Measurements from ENCODE around the gene HNRNPH3. TPM values are rescaled to one million over a fixed set of nuclear protein-coding genes. Genes with fewer than 3 reads are reported as not detected.

The HNRNPH3 gene
- total RNA-seq, 1 experiment from 2014 or later = 143 TPM

DNA sequence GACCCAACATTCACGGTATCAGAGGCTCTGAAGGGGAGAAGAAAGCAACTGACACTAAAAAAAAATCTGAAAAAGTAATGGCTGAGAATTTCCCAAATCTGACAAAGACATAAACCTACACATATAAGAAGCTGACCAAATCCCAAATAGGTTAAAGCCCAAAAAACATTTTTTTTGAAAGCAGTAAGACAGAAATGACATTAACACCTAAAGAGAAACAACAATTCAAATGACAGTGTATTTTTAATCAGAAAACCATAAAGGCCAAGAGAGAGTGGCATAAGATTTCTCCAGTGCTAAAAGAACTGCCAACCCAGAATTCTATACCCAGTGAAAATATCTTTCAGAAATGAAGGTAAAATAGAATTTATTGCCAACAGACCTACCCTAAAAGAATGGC, 39.7 kb downstream of the HNRNPH3 start:
- no peak for TF ChIP-seq SIN3A (IDR thresholded peaks at IDR 0.05; ENCODE audit: borderline replicate concordance, insufficient read depth, low read depth, low read length)
- no peak for TF ChIP-seq POLR2AphosphoS5 (IDR thresholded peaks at IDR 0.05; ENCODE audit: low read depth, low read length)
- TF ChIP-seq, protein P1, sequence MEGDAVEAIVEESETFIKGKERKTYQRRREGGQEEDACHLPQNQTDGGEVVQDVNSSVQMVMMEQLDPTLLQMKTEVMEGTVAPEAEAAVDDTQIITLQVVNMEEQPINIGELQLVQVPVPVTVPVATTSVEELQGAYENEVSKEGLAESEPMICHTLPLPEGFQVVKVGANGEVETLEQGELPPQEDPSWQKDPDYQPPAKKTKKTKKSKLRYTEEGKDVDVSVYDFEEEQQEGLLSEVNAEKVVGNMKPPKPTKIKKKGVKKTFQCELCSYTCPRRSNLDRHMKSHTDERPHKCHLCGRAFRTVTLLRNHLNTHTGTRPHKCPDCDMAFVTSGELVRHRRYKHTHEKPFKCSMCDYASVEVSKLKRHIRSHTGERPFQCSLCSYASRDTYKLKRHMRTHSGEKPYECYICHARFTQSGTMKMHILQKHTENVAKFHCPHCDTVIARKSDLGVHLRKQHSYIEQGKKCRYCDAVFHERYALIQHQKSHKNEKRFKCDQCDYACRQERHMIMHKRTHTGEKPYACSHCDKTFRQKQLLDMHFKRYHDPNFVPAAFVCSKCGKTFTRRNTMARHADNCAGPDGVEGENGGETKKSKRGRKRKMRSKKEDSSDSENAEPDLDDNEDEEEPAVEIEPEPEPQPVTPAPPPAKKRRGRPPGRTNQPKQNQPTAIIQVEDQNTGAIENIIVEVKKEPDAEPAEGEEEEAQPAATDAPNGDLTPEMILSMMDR (IDR thresholded peaks at IDR 0.05) = no peak
- TF ChIP-seq, protein P2, sequence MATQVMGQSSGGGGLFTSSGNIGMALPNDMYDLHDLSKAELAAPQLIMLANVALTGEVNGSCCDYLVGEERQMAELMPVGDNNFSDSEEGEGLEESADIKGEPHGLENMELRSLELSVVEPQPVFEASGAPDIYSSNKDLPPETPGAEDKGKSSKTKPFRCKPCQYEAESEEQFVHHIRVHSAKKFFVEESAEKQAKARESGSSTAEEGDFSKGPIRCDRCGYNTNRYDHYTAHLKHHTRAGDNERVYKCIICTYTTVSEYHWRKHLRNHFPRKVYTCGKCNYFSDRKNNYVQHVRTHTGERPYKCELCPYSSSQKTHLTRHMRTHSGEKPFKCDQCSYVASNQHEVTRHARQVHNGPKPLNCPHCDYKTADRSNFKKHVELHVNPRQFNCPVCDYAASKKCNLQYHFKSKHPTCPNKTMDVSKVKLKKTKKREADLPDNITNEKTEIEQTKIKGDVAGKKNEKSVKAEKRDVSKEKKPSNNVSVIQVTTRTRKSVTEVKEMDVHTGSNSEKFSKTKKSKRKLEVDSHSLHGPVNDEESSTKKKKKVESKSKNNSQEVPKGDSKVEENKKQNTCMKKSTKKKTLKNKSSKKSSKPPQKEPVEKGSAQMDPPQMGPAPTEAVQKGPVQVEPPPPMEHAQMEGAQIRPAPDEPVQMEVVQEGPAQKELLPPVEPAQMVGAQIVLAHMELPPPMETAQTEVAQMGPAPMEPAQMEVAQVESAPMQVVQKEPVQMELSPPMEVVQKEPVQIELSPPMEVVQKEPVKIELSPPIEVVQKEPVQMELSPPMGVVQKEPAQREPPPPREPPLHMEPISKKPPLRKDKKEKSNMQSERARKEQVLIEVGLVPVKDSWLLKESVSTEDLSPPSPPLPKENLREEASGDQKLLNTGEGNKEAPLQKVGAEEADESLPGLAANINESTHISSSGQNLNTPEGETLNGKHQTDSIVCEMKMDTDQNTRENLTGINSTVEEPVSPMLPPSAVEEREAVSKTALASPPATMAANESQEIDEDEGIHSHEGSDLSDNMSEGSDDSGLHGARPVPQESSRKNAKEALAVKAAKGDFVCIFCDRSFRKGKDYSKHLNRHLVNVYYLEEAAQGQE (IDR thresholded peaks at IDR 0.05; ENCODE audit: insufficient read depth in 1 of 2, low read depth in 2 of 2, low read length in 1 of 2) = no peak
- TF ChIP-seq TCF7L2 (IDR thresholded peaks at IDR 0.05; ENCODE audit: low read depth, low read length) = no peak
- H3K4me1 ChIP-seq (ENCODE audit: control insufficient read depth, insufficient read depth, low read length) = no peaks in the 10 kb centered on the region
- ChIA-PET POLR2A (interaction anchor here (0.7 kb wide), 1 partner anchor 394 kb away, joined by 7 read pairs; no protein-coding TSS in a partner anchor), CTCF (interaction anchor here (0.6 kb wide), 1 partner anchor 36 kb away, joined by 4 read pairs; no protein-coding TSS in a partner anchor)
- intact Hi-C loops (cut with micrococcal nuclease; ENCODE audit: unreplicated experiment) (no loop called here), in situ Hi-C loops (cut with HindIII; ENCODE audit: low pct_unique_long_range_greater_than_20kb, low sequenced_read_pairs) (no loop called here)
- H3K9me3 ChIP-seq (ENCODE audit: control insufficient read depth, insufficient read depth, low read depth, low read length) = peaks cover 5% of the 10 kb centered on the region; the same call in 1 of the 2 replicates
- DNase-seq (ENCODE audit: low read depth, low spot score) (no peak), ATAC-seq (no peak)
- BruUV-seq (replicated peaks) = no TSS peak
- H3K27ac ChIP-seq (ENCODE audit: low read length) = no peak overlapping the region
- no peaks in the 10 kb centered on the region for H3K27me3 ChIP-seq (ENCODE audit: control insufficient read depth, insufficient read depth, low read length)
- H3K36me3 ChIP-seq (ENCODE audit: control insufficient read depth, insufficient read depth, low read length) = peaks cover 1% of the 10 kb centered on the region; the same call in 1 of the 2 replicates
- H3K4me3 ChIP-seq (ENCODE audit: low read depth in 2 of 2, low read length in 2 of 2) = no peak overlapping the region

DNA sequence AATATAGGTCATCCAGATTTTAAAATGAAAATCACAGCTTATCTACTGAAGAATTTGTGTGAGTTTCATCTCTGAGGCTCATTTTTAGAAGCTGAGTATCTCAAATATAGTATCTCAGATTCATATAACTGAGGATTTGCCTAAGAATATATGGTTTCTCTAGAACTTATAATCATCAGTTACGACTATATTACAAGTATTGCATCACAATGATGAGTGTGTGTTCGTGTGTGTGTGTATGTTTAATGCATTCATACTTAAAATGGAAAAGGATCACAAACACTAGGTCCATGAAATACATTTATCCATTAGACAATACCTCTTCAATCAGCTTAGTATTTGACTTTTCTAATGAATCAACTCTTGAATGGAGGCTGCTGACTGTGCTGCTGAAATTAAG, 53.9 kb downstream of the HNRNPH3 start:
- no peak for DNase-seq (ENCODE audit: low read depth, low spot score)
- no TSS peak for BruUV-seq (replicated peaks)

More for the DNA sequence above, 53.9 kb downstream of the HNRNPH3 start:
- Histone ChIP-seq H3K27me3 (ENCODE audit: control insufficient read depth, insufficient read depth, low read length) (no peaks in the 10 kb centered on the region), H3K9me3 (ENCODE audit: control insufficient read depth, insufficient read depth, low read depth, low read length) (no peaks in the 10 kb centered on the region), H3K27ac (ENCODE audit: low read length) (no peak overlapping the region), H3K36me3 (ENCODE audit: control insufficient read depth, insufficient read depth, low read length) (peaks cover 35% of the 10 kb centered on the region), H3K4me3 (ENCODE audit: low read depth in 2 of 2, low read length in 2 of 2) (no peak overlapping the region), H3K4me1 (ENCODE audit: control insufficient read depth, insufficient read depth, low read length) (no peaks in the 10 kb centered on the region)
- CTCF ChIA-PET = no interaction called here
- no peak for ATAC-seq
- intact Hi-C loops (cut with micrococcal nuclease; ENCODE audit: unreplicated experiment) (no loop called here), in situ Hi-C loops (cut with HindIII; ENCODE audit: low pct_unique_long_range_greater_than_20kb, low sequenced_read_pairs) (no loop called here)
- TF ChIP-seq POLR2AphosphoS5 (IDR thresholded peaks at IDR 0.05; ENCODE audit: low read depth, low read length) = no peak
- no peak for TF ChIP-seq SIN3A (IDR thresholded peaks at IDR 0.05; ENCODE audit: borderline replicate concordance, insufficient read depth, low read depth, low read length)
- TF ChIP-seq, protein P2 (IDR thresholded peaks at IDR 0.05; ENCODE audit: insufficient read depth in 1 of 2, low read depth in 2 of 2, low read length in 1 of 2) = no peak
- TF ChIP-seq, protein P1 (IDR thresholded peaks at IDR 0.05) = no peak
- TF ChIP-seq TCF7L2 (IDR thresholded peaks at IDR 0.05; ENCODE audit: low read depth, low read length) = no peak
- POLR2A ChIA-PET = no interaction called here

All from Panc1 (cell line).